Measurements from ENCODE around the gene USP32. TPM values are rescaled to one million over a fixed set of nuclear protein-coding genes. Genes with fewer than 3 reads are reported as not detected.

USP32 gene
- total and polyA plus RNA-seq, 10 of the 15 experiments (the other 5 are each of a cell fraction or from before 2014, with no cell fraction given), result 7.8 to 37.3 (median 25.5) TPM

- TF ChIP-seq, protein P1, sequence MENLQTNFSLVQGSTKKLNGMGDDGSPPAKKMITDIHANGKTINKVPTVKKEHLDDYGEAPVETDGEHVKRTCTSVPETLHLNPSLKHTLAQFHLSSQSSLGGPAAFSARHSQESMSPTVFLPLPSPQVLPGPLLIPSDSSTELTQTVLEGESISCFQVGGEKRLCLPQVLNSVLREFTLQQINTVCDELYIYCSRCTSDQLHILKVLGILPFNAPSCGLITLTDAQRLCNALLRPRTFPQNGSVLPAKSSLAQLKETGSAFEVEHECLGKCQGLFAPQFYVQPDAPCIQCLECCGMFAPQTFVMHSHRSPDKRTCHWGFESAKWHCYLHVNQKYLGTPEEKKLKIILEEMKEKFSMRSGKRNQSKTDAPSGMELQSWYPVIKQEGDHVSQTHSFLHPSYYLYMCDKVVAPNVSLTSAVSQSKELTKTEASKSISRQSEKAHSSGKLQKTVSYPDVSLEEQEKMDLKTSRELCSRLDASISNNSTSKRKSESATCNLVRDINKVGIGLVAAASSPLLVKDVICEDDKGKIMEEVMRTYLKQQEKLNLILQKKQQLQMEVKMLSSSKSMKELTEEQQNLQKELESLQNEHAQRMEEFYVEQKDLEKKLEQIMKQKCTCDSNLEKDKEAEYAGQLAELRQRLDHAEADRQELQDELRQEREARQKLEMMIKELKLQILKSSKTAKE (IDR thresholded peaks at IDR 0.05; ENCODE audit: low read depth, poor library complexity, severe bottlenecking), result no peak
- TF ChIP-seq, protein P2, sequence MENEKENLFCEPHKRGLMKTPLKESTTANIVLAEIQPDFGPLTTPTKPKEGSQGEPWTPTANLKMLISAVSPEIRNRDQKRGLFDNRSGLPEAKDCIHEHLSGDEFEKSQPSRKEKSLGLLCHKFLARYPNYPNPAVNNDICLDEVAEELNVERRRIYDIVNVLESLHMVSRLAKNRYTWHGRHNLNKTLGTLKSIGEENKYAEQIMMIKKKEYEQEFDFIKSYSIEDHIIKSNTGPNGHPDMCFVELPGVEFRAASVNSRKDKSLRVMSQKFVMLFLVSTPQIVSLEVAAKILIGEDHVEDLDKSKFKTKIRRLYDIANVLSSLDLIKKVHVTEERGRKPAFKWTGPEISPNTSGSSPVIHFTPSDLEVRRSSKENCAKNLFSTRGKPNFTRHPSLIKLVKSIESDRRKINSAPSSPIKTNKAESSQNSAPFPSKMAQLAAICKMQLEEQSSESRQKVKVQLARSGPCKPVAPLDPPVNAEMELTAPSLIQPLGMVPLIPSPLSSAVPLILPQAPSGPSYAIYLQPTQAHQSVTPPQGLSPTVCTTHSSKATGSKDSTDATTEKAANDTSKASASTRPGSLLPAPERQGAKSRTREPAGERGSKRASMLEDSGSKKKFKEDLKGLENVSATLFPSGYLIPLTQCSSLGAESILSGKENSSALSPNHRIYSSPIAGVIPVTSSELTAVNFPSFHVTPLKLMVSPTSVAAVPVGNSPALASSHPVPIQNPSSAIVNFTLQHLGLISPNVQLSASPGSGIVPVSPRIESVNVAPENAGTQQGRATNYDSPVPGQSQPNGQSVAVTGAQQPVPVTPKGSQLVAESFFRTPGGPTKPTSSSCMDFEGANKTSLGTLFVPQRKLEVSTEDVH (IDR thresholded peaks at IDR 0.05; ENCODE audit: low read depth, partially characterized antibody), result no peak
- TF ChIP-seq NR2F1 (conservative IDR thresholded peaks at IDR 0.05) (no peak), TCF12 (IDR thresholded peaks at IDR 0.05; ENCODE audit: low read depth, low read length) (no peak), MAX (IDR thresholded peaks at IDR 0.05; ENCODE audit: low read depth, low read length) (no peak), MYC (IDR thresholded peaks at IDR 0.05; ENCODE audit: insufficient read depth, insufficient read length, insufficient replicate concordance, low read length, severe bottlenecking) (no peak)
- TF ChIP-seq, protein P3, sequence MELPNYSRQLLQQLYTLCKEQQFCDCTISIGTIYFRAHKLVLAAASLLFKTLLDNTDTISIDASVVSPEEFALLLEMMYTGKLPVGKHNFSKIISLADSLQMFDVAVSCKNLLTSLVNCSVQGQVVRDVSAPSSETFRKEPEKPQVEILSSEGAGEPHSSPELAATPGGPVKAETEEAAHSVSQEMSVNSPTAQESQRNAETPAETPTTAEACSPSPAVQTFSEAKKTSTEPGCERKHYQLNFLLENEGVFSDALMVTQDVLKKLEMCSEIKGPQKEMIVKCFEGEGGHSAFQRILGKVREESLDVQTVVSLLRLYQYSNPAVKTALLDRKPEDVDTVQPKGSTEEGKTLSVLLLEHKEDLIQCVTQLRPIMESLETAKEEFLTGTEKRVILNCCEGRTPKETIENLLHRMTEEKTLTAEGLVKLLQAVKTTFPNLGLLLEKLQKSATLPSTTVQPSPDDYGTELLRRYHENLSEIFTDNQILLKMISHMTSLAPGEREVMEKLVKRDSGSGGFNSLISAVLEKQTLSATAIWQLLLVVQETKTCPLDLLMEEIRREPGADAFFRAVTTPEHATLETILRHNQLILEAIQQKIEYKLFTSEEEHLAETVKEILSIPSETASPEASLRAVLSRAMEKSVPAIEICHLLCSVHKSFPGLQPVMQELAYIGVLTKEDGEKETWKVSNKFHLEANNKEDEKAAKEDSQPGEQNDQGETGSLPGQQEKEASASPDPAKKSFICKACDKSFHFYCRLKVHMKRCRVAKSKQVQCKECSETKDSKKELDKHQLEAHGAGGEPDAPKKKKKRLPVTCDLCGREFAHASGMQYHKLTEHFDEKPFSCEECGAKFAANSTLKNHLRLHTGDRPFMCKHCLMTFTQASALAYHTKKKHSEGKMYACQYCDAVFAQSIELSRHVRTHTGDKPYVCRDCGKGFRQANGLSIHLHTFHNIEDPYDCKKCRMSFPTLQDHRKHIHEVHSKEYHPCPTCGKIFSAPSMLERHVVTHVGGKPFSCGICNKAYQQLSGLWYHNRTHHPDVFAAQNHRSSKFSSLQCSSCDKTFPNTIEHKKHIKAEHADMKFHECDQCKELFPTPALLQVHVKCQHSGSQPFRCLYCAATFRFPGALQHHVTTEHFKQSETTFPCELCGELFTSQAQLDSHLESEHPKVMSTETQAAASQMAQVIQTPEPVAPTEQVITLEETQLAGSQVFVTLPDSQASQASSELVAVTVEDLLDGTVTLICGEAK (IDR thresholded peaks at IDR 0.05; ENCODE audit: borderline replicate concordance), result no peak
Measured at GRCh38 chr17:60158751-60159478, 233.0 kb downstream of the USP32 start (continued).

All from GM12878 (cell line).